HL-60 (cell line): ENCODE measurements around the gene ADPRHL1.

Experiments
- TF ChIP-seq, protein P1 (sequence below): IDR thresholded peaks from 2 replicates; pipeline ENCODE4 v1.6.1; 2012; ENCODE audit warnings: low read depth; ENCODE audit not compliant: insufficient replicate concordance
- TF ChIP-seq, protein P2 (sequence below): IDR thresholded peaks from one replicate; pipeline ENCODE4 v1.5.1; 2011; ENCODE audit warnings: low read length, control low read depth, inconsistent platforms; ENCODE audit not compliant: insufficient read depth

DNA sequence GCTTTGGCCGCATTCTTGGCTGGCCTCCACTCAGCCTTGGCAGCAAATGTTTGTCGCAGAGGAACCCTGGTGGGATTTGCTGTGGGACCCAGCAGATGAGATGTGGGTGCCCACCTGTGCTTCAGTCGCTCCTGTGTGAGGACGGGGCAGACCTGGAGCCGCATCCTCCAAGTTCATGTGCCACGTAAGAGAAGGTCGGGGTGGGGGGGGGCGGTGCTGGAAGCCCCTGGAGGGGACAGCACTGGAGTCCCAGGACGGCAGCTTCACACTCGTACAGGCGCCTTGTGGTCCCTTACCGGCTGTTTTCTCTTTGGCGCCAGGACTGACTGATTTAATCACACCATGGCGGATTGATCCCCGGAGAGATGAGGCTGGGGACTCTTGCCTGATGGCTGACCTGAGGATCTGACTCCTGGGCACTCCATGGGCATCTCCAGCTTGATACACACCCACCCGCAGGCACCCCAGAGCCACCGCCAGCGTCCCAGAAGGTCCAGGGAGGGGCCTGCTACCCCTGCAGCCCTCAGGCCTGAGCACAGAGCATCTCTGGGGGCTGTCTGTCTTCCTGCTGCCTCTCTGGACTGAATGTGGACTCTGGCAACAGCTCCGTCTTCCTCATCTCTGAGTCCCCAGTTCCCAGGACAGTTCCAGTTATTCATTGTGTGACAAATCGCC, 79.3 kb downstream of the ADPRHL1 start:
- TF ChIP-seq, protein P1, sequence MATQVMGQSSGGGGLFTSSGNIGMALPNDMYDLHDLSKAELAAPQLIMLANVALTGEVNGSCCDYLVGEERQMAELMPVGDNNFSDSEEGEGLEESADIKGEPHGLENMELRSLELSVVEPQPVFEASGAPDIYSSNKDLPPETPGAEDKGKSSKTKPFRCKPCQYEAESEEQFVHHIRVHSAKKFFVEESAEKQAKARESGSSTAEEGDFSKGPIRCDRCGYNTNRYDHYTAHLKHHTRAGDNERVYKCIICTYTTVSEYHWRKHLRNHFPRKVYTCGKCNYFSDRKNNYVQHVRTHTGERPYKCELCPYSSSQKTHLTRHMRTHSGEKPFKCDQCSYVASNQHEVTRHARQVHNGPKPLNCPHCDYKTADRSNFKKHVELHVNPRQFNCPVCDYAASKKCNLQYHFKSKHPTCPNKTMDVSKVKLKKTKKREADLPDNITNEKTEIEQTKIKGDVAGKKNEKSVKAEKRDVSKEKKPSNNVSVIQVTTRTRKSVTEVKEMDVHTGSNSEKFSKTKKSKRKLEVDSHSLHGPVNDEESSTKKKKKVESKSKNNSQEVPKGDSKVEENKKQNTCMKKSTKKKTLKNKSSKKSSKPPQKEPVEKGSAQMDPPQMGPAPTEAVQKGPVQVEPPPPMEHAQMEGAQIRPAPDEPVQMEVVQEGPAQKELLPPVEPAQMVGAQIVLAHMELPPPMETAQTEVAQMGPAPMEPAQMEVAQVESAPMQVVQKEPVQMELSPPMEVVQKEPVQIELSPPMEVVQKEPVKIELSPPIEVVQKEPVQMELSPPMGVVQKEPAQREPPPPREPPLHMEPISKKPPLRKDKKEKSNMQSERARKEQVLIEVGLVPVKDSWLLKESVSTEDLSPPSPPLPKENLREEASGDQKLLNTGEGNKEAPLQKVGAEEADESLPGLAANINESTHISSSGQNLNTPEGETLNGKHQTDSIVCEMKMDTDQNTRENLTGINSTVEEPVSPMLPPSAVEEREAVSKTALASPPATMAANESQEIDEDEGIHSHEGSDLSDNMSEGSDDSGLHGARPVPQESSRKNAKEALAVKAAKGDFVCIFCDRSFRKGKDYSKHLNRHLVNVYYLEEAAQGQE = no peak
- TF ChIP-seq, protein P2, sequence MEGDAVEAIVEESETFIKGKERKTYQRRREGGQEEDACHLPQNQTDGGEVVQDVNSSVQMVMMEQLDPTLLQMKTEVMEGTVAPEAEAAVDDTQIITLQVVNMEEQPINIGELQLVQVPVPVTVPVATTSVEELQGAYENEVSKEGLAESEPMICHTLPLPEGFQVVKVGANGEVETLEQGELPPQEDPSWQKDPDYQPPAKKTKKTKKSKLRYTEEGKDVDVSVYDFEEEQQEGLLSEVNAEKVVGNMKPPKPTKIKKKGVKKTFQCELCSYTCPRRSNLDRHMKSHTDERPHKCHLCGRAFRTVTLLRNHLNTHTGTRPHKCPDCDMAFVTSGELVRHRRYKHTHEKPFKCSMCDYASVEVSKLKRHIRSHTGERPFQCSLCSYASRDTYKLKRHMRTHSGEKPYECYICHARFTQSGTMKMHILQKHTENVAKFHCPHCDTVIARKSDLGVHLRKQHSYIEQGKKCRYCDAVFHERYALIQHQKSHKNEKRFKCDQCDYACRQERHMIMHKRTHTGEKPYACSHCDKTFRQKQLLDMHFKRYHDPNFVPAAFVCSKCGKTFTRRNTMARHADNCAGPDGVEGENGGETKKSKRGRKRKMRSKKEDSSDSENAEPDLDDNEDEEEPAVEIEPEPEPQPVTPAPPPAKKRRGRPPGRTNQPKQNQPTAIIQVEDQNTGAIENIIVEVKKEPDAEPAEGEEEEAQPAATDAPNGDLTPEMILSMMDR = no peak
